ENCODE results near the gene NCK2. TPM values are rescaled to one million over a fixed set of nuclear protein-coding genes. Genes with fewer than 3 reads are reported as not detected.

NCK2 gene
- total and polyA plus RNA-seq, 4 donors = 19.3 to 54.4 (median 33.9) TPM

DNA sequence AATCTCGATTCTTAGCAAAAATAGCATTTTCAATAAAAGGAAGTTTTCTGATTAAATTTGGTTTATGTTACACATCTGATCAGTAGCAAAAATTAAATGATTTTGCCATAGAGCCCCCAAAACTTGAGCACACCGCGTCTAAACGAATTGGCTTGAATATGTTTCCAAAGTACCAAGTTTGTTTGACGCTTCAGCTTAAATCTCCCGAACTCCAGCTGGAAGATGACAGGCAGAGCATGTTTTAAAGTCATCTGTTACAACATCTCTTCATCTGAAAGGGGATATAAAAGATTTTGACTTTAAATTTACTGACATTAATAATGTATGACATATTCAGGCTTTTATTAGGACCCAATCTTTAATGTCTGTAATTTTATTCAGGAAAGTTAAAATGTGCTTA lies 129.8 kb downstream of the NCK2 start:
- 88 to 90% methylated on average over 6 of the region's 6 CpGs for WGBS, 2 donors
- no peaks in the 10 kb centered on the region for H3K9me3 ChIP-seq (ENCODE audit: control insufficient read depth in 4 of 4, insufficient read depth in 3 of 4, low read length in 3 of 4)
- DNase-seq (no peak), ATAC-seq (ENCODE audit: insufficient read depth, low FRiP score) (no peak)
- no peaks in the 10 kb centered on the region for H3K27me3 ChIP-seq (ENCODE audit: control insufficient read depth in 3 of 3, insufficient read depth in 3 of 3, low read length in 2 of 3)
- peaks cover 0 to 7% (median 2%) of the 10 kb centered on the region in 4 donors for H3K36me3 ChIP-seq (ENCODE audit: control insufficient read depth in 4 of 4, insufficient read depth in 4 of 4, low read length in 4 of 4)
- H3K4me1 ChIP-seq (ENCODE audit: control insufficient read depth in 5 of 5, insufficient read depth in 5 of 5, low read length in 5 of 5) = peaks cover 0 to 4% (median 4%) of the 10 kb centered on the region in 5 donors
- no peak overlapping the region for H3K9ac ChIP-seq (ENCODE audit: insufficient read depth in 1 of 2, low read length in 2 of 2)
- no peak overlapping the region for H3K27ac ChIP-seq (ENCODE audit: low read depth in 1 of 2, low read length in 1 of 2)
- H3K4me3 ChIP-seq = no peak overlapping the region
- TF ChIP-seq, protein P1, sequence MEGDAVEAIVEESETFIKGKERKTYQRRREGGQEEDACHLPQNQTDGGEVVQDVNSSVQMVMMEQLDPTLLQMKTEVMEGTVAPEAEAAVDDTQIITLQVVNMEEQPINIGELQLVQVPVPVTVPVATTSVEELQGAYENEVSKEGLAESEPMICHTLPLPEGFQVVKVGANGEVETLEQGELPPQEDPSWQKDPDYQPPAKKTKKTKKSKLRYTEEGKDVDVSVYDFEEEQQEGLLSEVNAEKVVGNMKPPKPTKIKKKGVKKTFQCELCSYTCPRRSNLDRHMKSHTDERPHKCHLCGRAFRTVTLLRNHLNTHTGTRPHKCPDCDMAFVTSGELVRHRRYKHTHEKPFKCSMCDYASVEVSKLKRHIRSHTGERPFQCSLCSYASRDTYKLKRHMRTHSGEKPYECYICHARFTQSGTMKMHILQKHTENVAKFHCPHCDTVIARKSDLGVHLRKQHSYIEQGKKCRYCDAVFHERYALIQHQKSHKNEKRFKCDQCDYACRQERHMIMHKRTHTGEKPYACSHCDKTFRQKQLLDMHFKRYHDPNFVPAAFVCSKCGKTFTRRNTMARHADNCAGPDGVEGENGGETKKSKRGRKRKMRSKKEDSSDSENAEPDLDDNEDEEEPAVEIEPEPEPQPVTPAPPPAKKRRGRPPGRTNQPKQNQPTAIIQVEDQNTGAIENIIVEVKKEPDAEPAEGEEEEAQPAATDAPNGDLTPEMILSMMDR (IDR thresholded peaks at IDR 0.05; ENCODE audit: control extremely low read depth, extremely low read depth) = no peak

DNA sequence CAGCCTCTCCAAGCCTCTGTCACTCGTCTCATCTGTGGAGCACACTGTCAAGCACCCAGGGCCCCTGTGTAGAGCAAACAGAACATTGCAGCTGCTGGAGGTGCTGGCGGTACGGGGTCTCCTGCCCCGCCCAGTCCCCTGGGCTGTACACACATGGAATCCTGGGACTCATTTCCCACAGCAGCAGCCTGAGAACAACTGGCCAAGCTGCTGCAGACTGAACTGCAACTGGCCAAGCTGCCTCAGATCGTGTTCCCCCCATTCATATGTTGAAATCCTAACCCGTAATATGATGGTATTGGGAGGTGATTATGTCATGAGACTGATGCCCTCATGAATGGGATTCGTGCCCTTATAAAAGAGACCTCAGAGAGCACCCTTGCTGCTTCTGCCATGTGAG lies 130.5 kb downstream of the NCK2 start:
- Histone ChIP-seq H3K27ac (ENCODE audit: low read depth in 1 of 2, low read length in 1 of 2) (no peak overlapping the region), H3K4me3 (no peak overlapping the region), H3K9ac (ENCODE audit: insufficient read depth in 1 of 2, low read length in 2 of 2) (no peak overlapping the region), H3K36me3 (ENCODE audit: control insufficient read depth in 4 of 4, insufficient read depth in 4 of 4, low read length in 4 of 4) (peaks cover 0 to 7% (median 2%) of the 10 kb centered on the region in 4 donors), H3K9me3 (ENCODE audit: control insufficient read depth in 4 of 4, insufficient read depth in 3 of 4, low read length in 3 of 4) (no peaks in the 10 kb centered on the region), H3K27me3 (ENCODE audit: control insufficient read depth in 3 of 3, insufficient read depth in 3 of 3, low read length in 2 of 3) (no peaks in the 10 kb centered on the region), H3K4me1 (ENCODE audit: control insufficient read depth in 5 of 5, insufficient read depth in 5 of 5, low read length in 5 of 5) (peaks cover 0 to 4% (median 4%) of the 10 kb centered on the region in 5 donors)
- DNase-seq (no peak), ATAC-seq (ENCODE audit: insufficient read depth, low FRiP score) (no peak)
- 77 to 80% methylated on average over 7 of the region's 7 CpGs for WGBS, 2 donors
- TF ChIP-seq, protein P1 (IDR thresholded peaks at IDR 0.05; ENCODE audit: control extremely low read depth, extremely low read depth) = no peak

DNA sequence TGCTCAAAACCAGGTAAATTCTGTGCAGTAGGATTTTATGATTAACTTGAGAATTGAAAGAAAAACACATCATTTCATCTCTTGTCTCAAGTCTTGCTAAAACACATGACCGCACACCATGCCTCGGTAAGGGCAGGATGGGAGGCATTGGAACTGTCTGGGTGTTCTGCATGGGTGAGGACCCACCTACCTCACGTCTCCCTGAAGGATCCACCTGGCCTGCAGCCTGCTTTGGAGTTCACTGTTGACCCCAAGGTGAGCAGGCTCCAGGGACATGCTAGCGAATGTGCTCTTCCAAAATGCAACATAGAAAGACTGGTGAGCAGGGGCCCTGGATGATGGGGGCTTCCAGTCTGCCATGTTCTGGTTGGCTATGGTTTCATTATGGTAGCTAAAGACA lies 131.5 kb downstream of the NCK2 start:
- no peak overlapping the region for H3K4me3 ChIP-seq
- no peak overlapping the region for H3K27ac ChIP-seq (ENCODE audit: low read depth in 1 of 2, low read length in 1 of 2)
- ATAC-seq (ENCODE audit: insufficient read depth, low FRiP score) (no peak), DNase-seq (no peak)
- H3K36me3 ChIP-seq (ENCODE audit: control insufficient read depth in 4 of 4, insufficient read depth in 4 of 4, low read length in 4 of 4) = peaks cover 0 to 7% (median 2%) of the 10 kb centered on the region in 4 donors
- no peaks in the 10 kb centered on the region for H3K27me3 ChIP-seq (ENCODE audit: control insufficient read depth in 3 of 3, insufficient read depth in 3 of 3, low read length in 2 of 3)
- H3K9ac ChIP-seq (ENCODE audit: insufficient read depth in 1 of 2, low read length in 2 of 2) = no peak overlapping the region
- peaks cover 0 to 4% (median 4%) of the 10 kb centered on the region in 5 donors for H3K4me1 ChIP-seq (ENCODE audit: control insufficient read depth in 5 of 5, insufficient read depth in 5 of 5, low read length in 5 of 5)
- H3K9me3 ChIP-seq (ENCODE audit: control insufficient read depth in 4 of 4, insufficient read depth in 3 of 4, low read length in 3 of 4) = peaks cover 0 to 1% (median 0%) of the 10 kb centered on the region in 4 donors
- TF ChIP-seq, protein P1 (IDR thresholded peaks at IDR 0.05; ENCODE audit: control extremely low read depth, extremely low read depth) = no peak
- 94 to 96% methylated on average over 4 of the region's 4 CpGs for WGBS, 2 donors

DNA sequence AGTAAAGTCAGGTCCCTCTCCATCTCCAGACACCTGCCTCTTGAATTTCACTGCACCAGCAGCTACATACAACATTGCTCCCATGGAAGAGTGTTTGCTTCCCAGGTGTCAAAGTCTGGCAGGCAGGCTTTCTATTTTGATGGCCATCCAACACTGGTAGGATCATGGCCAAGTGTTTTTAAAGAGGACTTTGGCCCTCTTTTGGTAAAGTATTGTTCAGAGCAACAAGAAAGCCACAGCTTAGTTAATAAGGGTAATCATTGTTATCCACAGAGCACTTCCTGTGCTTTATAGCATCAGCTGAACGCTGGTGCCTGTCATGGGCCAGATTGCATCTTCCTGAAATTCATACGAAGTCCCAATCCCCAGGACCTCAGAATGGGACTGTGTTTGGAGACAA lies 133.2 kb downstream of the NCK2 start:
- Histone ChIP-seq H3K9ac (ENCODE audit: insufficient read depth in 1 of 2, low read length in 2 of 2) (no peak overlapping the region), H3K4me1 (ENCODE audit: control insufficient read depth in 5 of 5, insufficient read depth in 5 of 5, low read length in 5 of 5) (peaks cover 0 to 4% (median 4%) of the 10 kb centered on the region in 5 donors)
- no peak for ATAC-seq (ENCODE audit: insufficient read depth, low FRiP score)

More for the DNA sequence above, 133.2 kb downstream of the NCK2 start:
- no peaks in the 10 kb centered on the region for H3K27me3 ChIP-seq (ENCODE audit: control insufficient read depth in 3 of 3, insufficient read depth in 3 of 3, low read length in 2 of 3)
- no peak for DNase-seq
- TF ChIP-seq, protein P1 (IDR thresholded peaks at IDR 0.05; ENCODE audit: control extremely low read depth, extremely low read depth) = no peak
- WGBS, 2 donors = 65 to 75% methylated on average over 2 of the region's 2 CpGs
- H3K4me3 ChIP-seq = no peak overlapping the region
- no peak overlapping the region for H3K27ac ChIP-seq (ENCODE audit: low read depth in 1 of 2, low read length in 1 of 2)
- H3K36me3 ChIP-seq (ENCODE audit: control insufficient read depth in 4 of 4, insufficient read depth in 4 of 4, low read length in 4 of 4) = peaks cover 0 to 10% (median 8%) of the 10 kb centered on the region in 4 donors
- H3K9me3 ChIP-seq (ENCODE audit: control insufficient read depth in 4 of 4, insufficient read depth in 3 of 4, low read length in 3 of 4) = peaks cover 0 to 5% (median 0%) of the 10 kb centered on the region in 4 donors
